ENCODE measurements around the gene B3GNT8. TPM values are rescaled to one million over a fixed set of nuclear protein-coding genes. Genes with fewer than 3 reads are reported as not detected.
"Not testable (repeated sequence)": the region's sequence is repeated elsewhere in the genome, so short reads cannot be mapped to it uniquely, and the experiment has no call there.

The B3GNT8 gene
- total and polyA plus RNA-seq, 3 experiments from 2014 or later: 0.66 to 11.1 (median 0.91) TPM

DNA sequence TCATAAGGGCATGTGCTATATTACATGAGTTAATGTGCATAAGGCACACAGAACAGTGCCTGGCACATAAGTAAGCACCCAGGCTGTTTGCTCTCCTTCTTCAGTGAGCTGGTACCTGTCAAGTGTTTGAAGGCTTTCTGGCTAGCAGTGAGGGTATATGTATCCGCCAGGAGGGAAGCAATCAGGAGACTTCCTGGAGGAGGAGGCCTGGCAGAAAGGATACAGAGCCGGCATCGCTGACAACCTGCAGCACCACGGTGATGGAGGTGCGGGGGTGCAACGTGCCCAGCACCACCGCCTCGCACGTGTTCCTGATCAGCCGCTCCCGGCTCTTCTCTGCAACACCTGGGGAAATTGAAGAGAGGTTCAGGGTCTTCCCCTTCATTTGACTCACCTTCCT, 35.6 kb downstream of the B3GNT8 start:
- peaks cover 12 to 14% (median 14%) of the 10 kb centered on the region in 3 donors for H3K4me1 Mint-ChIP-seq
- no peak overlapping the region for H3K4me3 Mint-ChIP-seq
- H3K27ac ChIP-seq (ENCODE audit: low read depth, low read length): no peak overlapping the region
- H3K9me3 Mint-ChIP-seq: no peaks in the 10 kb centered on the region
- no peak overlapping the region for H3K4me3 ChIP-seq (ENCODE audit: low read length)
- H3K4me1 ChIP-seq (ENCODE audit: insufficient read depth, low read length): peaks cover 14% of the 10 kb centered on the region
- H3K36me3 ChIP-seq (ENCODE audit: insufficient read depth, low read length): peaks cover 26% of the 10 kb centered on the region
- H3K27me3 ChIP-seq (ENCODE audit: insufficient read depth, low read length, poor library complexity, severe bottlenecking): no peaks in the 10 kb centered on the region
- POLR2A ChIA-PET: no interaction called here
- H3K27me3 Mint-ChIP-seq: no peaks in the 10 kb centered on the region
- peak overlapping the region in 1 of 8 donors; percentile 47 for H3K27ac Mint-ChIP-seq
- H3K9me3 ChIP-seq (ENCODE audit: low read length): no peaks in the 10 kb centered on the region
- peaks cover 0 to 58% (median 5%) of the 10 kb centered on the region in 3 donors for H3K36me3 Mint-ChIP-seq
- DNase-seq: no peak
- CTCF ChIA-PET: no interaction called here

DNA sequence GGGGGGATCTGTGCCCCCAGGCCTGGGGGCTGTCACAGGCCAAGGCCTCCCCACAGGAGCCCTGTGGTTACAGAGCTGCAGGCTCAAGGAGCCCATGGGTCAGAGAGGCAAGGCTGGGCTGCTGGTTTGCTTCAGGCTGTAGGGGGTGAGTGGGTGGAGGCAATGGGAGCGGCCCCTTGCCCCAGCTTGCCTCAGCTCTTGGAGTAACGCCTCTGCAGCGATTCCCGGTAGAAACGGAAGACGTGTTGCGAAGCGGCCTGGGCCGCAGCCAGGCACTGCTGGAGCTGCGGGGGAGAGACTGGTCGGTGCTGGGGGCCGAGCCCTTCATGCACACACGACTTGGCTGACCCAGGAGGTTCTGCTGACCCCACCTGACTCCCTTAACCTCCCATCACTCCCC, 40.7 kb downstream of the B3GNT8 start:
- ChIA-PET CTCF (no interaction called here), POLR2A (no interaction called here)
- H3K4me3 ChIP-seq (ENCODE audit: low read length): no peak overlapping the region
- no peaks in the 10 kb centered on the region for H3K27me3 ChIP-seq (ENCODE audit: insufficient read depth, low read length, poor library complexity, severe bottlenecking)
- no peaks in the 10 kb centered on the region for H3K4me1 ChIP-seq (ENCODE audit: insufficient read depth, low read length)
- no peak overlapping the region for H3K4me3 Mint-ChIP-seq
- peaks cover 19% of the 10 kb centered on the region for H3K36me3 ChIP-seq (ENCODE audit: insufficient read depth, low read length)
- H3K36me3 Mint-ChIP-seq: peaks cover 0 to 58% (median 11%) of the 10 kb centered on the region in 3 donors
- no peaks in the 10 kb centered on the region for H3K9me3 Mint-ChIP-seq
- no peaks in the 10 kb centered on the region for H3K4me1 Mint-ChIP-seq
- no peaks in the 10 kb centered on the region for H3K9me3 ChIP-seq (ENCODE audit: low read length)
- H3K27ac ChIP-seq (ENCODE audit: low read depth, low read length): no peak overlapping the region
- no peak for DNase-seq
- no peaks in the 10 kb centered on the region for H3K27me3 Mint-ChIP-seq
- H3K27ac Mint-ChIP-seq: no peak overlapping the region

DNA sequence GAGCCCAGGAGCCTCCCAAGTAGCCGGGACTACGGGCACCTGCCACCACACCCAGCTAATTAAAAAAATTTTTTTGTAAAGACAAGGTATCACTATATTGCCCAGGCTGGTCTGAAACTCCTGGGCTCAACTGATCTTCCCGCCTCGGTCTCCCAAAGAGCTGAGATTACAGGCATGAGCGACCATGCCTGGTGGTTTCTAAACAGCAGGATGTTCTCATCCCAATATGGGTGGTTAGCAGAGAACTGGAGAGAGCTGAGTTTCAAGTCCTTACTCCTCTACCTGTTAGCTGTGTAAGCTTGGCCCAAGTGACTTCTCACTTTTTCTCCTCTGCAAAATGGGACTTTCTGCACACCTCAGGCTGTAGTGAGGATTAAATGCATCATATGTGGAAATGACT, 42.8 kb downstream of the B3GNT8 start:
- no peak overlapping the region for H3K27ac ChIP-seq (ENCODE audit: low read depth, low read length)
- POLR2A ChIA-PET: interaction anchor here (0.6 to 0.8 kb wide), 2 partner anchors 15 to 122 kb away, joined by 3 to 5 read pairs; no protein-coding TSS in a partner anchor
- no peak overlapping the region for H3K4me3 ChIP-seq (ENCODE audit: low read length)
- H3K27me3 ChIP-seq (ENCODE audit: insufficient read depth, low read length, poor library complexity, severe bottlenecking): no peaks in the 10 kb centered on the region
- CTCF ChIA-PET: no interaction called here
- no peaks in the 10 kb centered on the region for H3K9me3 ChIP-seq (ENCODE audit: low read length)
- no peaks in the 10 kb centered on the region for H3K4me1 Mint-ChIP-seq
- no peaks in the 10 kb centered on the region for H3K27me3 Mint-ChIP-seq
- no peaks in the 10 kb centered on the region for H3K4me1 ChIP-seq (ENCODE audit: insufficient read depth, low read length)
- H3K36me3 ChIP-seq (ENCODE audit: insufficient read depth, low read length): peaks cover 7% of the 10 kb centered on the region
- H3K4me3 Mint-ChIP-seq: no peak overlapping the region
- H3K9me3 Mint-ChIP-seq: no peaks in the 10 kb centered on the region
- no peak for DNase-seq
- H3K27ac Mint-ChIP-seq: peak overlapping the region in 2 of 8 donors; percentile 33 to 70
- peaks cover 0 to 40% (median 6%) of the 10 kb centered on the region in 3 donors for H3K36me3 Mint-ChIP-seq

DNA sequence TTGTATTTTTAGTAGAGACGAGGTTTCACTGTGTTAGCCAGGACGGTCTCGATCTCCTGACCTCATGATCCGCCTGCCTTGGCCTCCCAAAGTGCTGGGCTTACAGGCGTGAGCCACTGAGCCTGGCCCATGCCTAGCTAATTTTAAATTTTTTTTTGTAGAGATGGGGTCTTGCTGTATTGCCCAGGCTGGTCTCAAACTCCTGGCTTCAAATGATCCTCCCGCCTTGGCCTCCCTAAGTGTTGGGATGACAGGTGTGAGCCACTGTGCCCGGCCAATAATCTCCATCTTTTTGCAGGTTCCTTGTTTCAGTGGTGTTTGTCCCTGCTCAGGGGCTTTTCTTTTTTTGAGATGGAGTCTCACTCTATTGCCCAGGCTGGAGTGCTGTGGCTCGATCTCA, 45.6 kb downstream of the B3GNT8 start:
- H3K36me3 ChIP-seq (ENCODE audit: insufficient read depth, low read length); H3K27me3 ChIP-seq (ENCODE audit: insufficient read depth, low read length, poor library complexity, severe bottlenecking); H3K9me3 Mint-ChIP-seq; H3K4me3 Mint-ChIP-seq; DNase-seq; H3K4me1 ChIP-seq (ENCODE audit: insufficient read depth, low read length); H3K27me3 Mint-ChIP-seq; POLR2A ChIA-PET; H3K4me1 Mint-ChIP-seq; H3K9me3 ChIP-seq (ENCODE audit: low read length); H3K4me3 ChIP-seq (ENCODE audit: low read length); CTCF ChIA-PET; H3K27ac ChIP-seq (ENCODE audit: low read depth, low read length): not testable (repeated sequence)
- Mint-ChIP-seq H3K36me3 (peaks cover 0 to 20% (median 6%) of the 10 kb centered on the region in 3 donors), H3K27ac (peak overlapping the region in 1 of 8 donors; percentile 74)

DNA sequence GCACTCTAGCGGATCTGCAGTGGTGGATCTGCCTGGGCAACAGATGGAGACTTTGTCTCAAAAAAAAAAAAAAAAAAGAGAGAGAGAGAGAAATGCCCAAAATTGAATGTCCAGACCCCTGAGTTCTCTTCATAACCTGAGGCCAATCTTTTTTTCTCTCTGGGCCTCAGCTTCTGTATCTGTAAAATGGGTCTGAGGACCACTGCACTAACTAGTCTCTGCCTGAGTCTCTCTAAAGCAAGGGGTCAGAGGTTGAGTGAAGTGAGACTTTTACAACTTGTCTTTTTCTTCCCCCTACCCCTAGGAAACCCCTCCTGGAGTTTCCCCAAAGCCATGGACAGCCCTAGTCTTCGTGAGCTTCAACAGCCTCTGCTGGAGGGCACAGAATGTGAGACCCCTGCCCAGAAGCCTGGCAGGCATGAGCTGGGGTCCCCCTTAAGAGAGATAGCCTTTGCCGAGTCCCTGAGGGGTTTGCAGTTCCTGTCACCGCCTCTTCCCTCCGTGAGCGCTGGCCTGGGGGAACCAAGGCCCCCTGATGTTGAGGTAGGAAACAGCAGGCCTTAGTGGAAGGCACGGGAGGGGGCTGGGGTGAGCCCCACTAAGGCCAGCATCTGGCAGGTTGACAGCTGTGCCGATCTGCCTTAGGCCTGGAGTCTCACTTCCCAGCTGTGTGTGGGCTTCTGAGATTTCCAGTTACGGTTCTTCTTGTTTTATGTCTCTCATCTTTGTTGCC, 49.0 kb downstream of the B3GNT8 start:
- no peak overlapping the region for H3K4me3 ChIP-seq (ENCODE audit: low read length)
- Mint-ChIP-seq H3K27ac (peak overlapping the region in 5 of 8 donors; percentile 7 to 60 (median 46)), H3K4me1 (peaks cover 11 to 16% (median 13%) of the 10 kb centered on the region in 3 donors), H3K4me3 (no peak overlapping the region), H3K9me3 (no peaks in the 10 kb centered on the region), H3K27me3 (no peaks in the 10 kb centered on the region), H3K36me3 (peaks cover 0 to 6% (median 3%) of the 10 kb centered on the region in 3 donors)
- POLR2A ChIA-PET: no interaction called here
- no peaks in the 10 kb centered on the region for H3K9me3 ChIP-seq (ENCODE audit: low read length)
- H3K36me3 ChIP-seq (ENCODE audit: insufficient read depth, low read length): no peaks in the 10 kb centered on the region
- DNase-seq: peak in 1 of 5 donors; percentile 53
- peaks cover 10% of the 10 kb centered on the region for H3K4me1 ChIP-seq (ENCODE audit: insufficient read depth, low read length)
- CTCF ChIA-PET: interaction anchor here (0.7 to 1.1 kb wide), 3 partner anchors 12 to 16 kb away, joined by 3 read pairs; partner anchors contain the start of gene B9D2
- no peaks in the 10 kb centered on the region for H3K27me3 ChIP-seq (ENCODE audit: insufficient read depth, low read length, poor library complexity, severe bottlenecking)
- no peak overlapping the region for H3K27ac ChIP-seq (ENCODE audit: low read depth, low read length)

DNA sequence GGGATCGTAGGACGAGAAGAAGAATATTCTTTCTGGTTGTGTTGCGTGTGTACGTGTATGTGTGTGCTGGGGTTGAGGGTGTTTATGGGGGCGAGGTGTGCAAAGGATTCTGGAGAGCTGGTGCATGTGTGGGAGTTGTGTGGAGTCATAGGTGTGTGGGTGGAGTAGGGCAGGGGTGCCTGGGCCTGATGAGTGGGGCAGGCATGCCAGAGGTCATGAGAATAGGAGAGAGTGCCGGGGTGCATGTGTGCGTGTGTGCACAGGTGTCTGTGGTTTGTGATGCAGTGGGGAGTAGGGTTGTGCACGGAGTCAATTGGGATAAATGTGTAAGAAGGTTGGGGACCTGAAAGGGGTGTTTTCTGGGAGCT, 50.2 kb downstream of the B3GNT8 start:
- Histone ChIP-seq H3K4me1 (ENCODE audit: insufficient read depth, low read length) (peaks cover 10% of the 10 kb centered on the region), H3K4me3 (ENCODE audit: low read length) (peak overlapping the region; percentile 59), H3K27ac (ENCODE audit: low read depth, low read length) (no peak overlapping the region), H3K9me3 (ENCODE audit: low read length) (no peaks in the 10 kb centered on the region), H3K27me3 (ENCODE audit: insufficient read depth, low read length, poor library complexity, severe bottlenecking) (no peaks in the 10 kb centered on the region), H3K36me3 (ENCODE audit: insufficient read depth, low read length) (no peaks in the 10 kb centered on the region)
- peak overlapping the region in 6 of 8 donors; percentile 8 to 90 (median 80) for H3K27ac Mint-ChIP-seq
- H3K27me3 Mint-ChIP-seq: no peaks in the 10 kb centered on the region
- H3K9me3 Mint-ChIP-seq: no peaks in the 10 kb centered on the region
- ChIA-PET CTCF (no interaction called here), POLR2A (no interaction called here)
- peaks cover 0 to 3% (median 2%) of the 10 kb centered on the region in 3 donors for H3K36me3 Mint-ChIP-seq
- no peak for DNase-seq
- peaks cover 12 to 16% (median 13%) of the 10 kb centered on the region in 3 donors for H3K4me1 Mint-ChIP-seq
- H3K4me3 Mint-ChIP-seq: peak overlapping the region; percentile 66 to 90 (median 79)

DNA sequence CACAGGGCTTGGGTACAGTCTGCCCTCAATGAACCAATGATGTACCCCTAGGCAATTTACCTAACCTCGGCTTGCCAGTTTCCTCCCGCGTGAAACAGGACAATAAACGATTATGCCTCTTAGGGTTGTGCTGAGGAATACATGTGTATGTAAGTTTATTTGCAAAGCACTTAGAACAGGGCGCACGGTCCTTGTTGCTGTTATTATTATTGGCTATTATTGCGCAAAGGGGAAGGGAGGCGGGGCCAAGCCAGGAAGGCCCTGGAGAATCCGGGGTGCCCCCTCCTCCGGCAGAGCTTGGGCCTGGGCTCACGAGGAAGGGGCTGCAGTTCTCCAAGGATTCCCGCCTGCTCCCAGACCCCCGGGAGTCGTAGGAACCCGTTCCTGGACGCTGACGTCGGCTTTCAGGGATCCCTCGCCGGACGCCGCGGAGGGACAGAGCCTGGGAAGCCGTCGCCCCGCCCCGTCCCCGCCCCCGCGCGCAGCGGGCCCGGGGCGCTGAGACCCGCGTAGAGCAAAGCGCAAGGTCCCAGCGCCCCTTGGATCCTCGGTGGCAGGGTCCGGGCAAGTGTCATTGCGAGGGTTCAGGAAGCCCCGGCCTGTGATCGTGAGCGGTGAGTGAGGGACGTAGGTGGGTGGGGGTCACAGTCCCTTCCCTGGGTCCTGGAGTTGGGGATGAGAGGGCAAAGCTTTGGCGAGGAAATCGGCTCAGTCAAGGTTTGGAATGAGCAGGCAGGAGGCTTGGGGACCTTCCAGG, 50.8 kb downstream of the B3GNT8 start, which contains the start of gene TMEM91:
Gene TMEM91, plus strand, starts transcription at position 293 of the 757 bp plus-strand sequence. CDS start 1,777 bp downstream, outside the sequence.
- Mint-ChIP-seq H3K27me3 (no peaks in the 10 kb centered on the region), H3K9me3 (no peaks in the 10 kb centered on the region), H3K4me1 (peaks cover 12 to 16% (median 13%) of the 10 kb centered on the region in 3 donors), H3K36me3 (peaks cover 0 to 3% (median 2%) of the 10 kb centered on the region in 3 donors), H3K4me3 (peak within 1 kb of the TSS; percentile 69 to 90 (median 79)), H3K27ac (peak within 1 kb of the TSS in 6 of 8 donors; percentile 8 to 90 (median 80))
- Histone ChIP-seq H3K27ac (ENCODE audit: low read depth, low read length) (peak within 1 kb of the TSS; percentile 43), H3K9me3 (ENCODE audit: low read length) (no peaks in the 10 kb centered on the region), H3K36me3 (ENCODE audit: insufficient read depth, low read length) (no peaks in the 10 kb centered on the region), H3K27me3 (ENCODE audit: insufficient read depth, low read length, poor library complexity, severe bottlenecking) (no peaks in the 10 kb centered on the region), H3K4me1 (ENCODE audit: insufficient read depth, low read length) (peaks cover 10% of the 10 kb centered on the region), H3K4me3 (ENCODE audit: low read length) (peak within 1 kb of the TSS; percentile 59)
- POLR2A ChIA-PET: no interaction called here
- DNase-seq: no peak
- CTCF ChIA-PET: no interaction called here

Measured in CD8-positive, alpha-beta memory T cell (primary cell).